Gastrocnemius medialis (tissue), 4 donors: Measurements from ENCODE around the gene PPIB. TPM values are rescaled to one million over a fixed set of nuclear protein-coding genes. Genes with fewer than 3 reads are reported as not detected.

Experiments
- ATAC-seq, 2 donors: fragments of 150-250 bp; one replicate each; pipeline ENCODE4 v1.9.1; 2016
- DNase-seq, 2 donors: peaks; one replicate each; pipeline ENCODE4 v3.0.0-alpha.2; 2019
- H3K27ac ChIP-seq, 4 donors: fragments of 200-600 bp; sonication (generic); 1 replicate in 1 of 4; 2 replicates in 3 of 4; pipeline ENCODE4 v1.5.1; 2016 to 2018; ENCODE audit warnings: mild to moderate bottlenecking in 2 of 4, moderate library complexity in 1 of 4
- H3K27me3 ChIP-seq, 3 donors: fragments of 200-600 bp; sonication (generic) in 2 of 3; 1 replicate in 1 of 3; 2 replicates in 2 of 3; pipeline versions ENCODE4 v1.5.1 to v1.6.0; 2016 to 2019; ENCODE audit warnings: mild to moderate bottlenecking in 1 of 3, moderate library complexity in 1 of 3
- H3K36me3 ChIP-seq, 2 donors: fragments of 200-600 bp; sonication (generic) in 1 of 2; one replicate each; pipeline ENCODE4 v1.5.1; 2017 to 2018
- H3K4me1 ChIP-seq, 2 donors: fragments of 200-600 bp; sonication (generic) in 1 of 2; one replicate each; pipeline ENCODE4 v1.5.1; 2016 to 2017; ENCODE audit warnings: mild to moderate bottlenecking in 2 of 2
- H3K4me3 ChIP-seq, 4 donors: fragments of 200-600 bp; sonication (generic) in 3 of 4; 1 replicate in 1 of 4; 2 replicates in 3 of 4; pipeline ENCODE4 v1.5.1; 2016 to 2019; ENCODE audit warnings: mild to moderate bottlenecking in 2 of 4
- H3K9me3 ChIP-seq, 3 donors: fragments of 200-600 bp; sonication (generic) in 2 of 3; 1 replicate in 1 of 3; 2 replicates in 2 of 3; pipeline ENCODE4 v1.5.1; 2016 to 2019
- POLR2A ChIP-seq, 2 donors: fragments of 450-650 bp; IDR thresholded peaks; one replicate each; pipeline ENCODE4 v1.6.1; 2017; ENCODE audit warnings: antibody characterized with exemption in 2 of 2, mild to moderate bottlenecking in 2 of 2, moderate library complexity in 2 of 2
- in situ Hi-C, 4 donors: fragments of 200-750 bp; cut with MboI; loops; one replicate each; pipeline versions ENCODE4 v1.15.0 to v1.8.0; 2017; ENCODE audit warnings: low sequenced_read_pairs in 4 of 4
- intact Hi-C: fragments of 100-400 bp; cut with DNase I; formaldehyde crosslinking; loops from one replicate; pipeline ENCODE4 v1.15.1; 2023; ENCODE audit warnings: low total_unique reads
- total RNA-seq, 4 donors: library from RNA; depleted of rRNA; stranded (reverse); fragments of >200 nt; gene quantifications; one replicate each; pipeline versions ENCODE4 v1.1.0 to v1.2.3, GENCODE V29; 2016
- TF ChIP-seq, protein P1 (sequence below), 5 experiments: fragments of 450-650 bp in 3 of 5; fragments of 200-600 bp in 2 of 5; sonication (generic) in 2 of 5; IDR thresholded peaks in 4 of 5; conservative IDR thresholded peaks in 1 of 5; 1 replicate in 4 of 5; 2 replicates in 1 of 5; pipeline ENCODE4 v1.5.1; 2016 to 2019; ENCODE audit warnings: antibody characterized with exemption in 5 of 5, mild to moderate bottlenecking in 3 of 5, moderate library complexity in 3 of 5

The PPIB gene
- total RNA-seq, 4 donors from 2014 or later: 26.8 to 78.5 (median 40.2) TPM

DNA sequence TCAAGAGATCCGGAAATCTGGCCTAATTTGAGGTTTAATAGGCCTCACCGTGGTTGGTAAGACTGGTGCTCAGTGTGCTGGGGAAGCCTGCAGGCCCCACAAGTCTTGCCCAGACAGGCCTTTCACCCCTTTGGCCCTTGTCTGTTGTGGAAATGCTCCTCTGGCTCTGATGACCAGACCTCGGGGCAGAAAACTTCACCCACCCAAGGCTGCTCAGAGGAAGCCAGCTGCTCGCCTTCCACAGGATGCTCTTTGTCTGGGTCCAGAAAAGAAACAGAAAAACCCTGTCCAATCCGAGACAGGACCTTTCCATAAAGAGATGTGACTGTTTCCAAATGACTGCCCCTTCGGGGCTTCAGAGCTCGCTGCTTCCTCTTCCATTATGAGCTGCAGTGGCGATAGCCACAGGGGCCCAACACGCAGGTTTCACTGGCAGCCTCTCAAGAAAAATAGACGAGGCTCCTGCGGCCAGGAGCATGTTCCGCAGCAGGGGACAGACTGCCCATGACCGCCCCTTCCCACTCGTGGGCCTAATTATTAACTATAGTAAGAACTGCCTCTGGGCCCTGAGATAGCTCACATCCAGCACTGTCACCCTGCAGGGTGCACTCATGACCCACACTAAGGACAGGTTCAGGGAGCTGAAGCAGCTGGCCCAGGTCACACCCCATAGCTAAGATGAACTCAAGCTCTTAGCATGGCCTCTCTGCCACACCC lies 18.1 kb downstream of the PPIB start:
- H3K36me3 ChIP-seq: peaks cover 0 to 33% of the 10 kb centered on the region in 2 donors
- DNase-seq (no peak), ATAC-seq (no peak)
- TF ChIP-seq POLR2A (IDR thresholded peaks at IDR 0.05): no peak
- TF ChIP-seq, protein P1, sequence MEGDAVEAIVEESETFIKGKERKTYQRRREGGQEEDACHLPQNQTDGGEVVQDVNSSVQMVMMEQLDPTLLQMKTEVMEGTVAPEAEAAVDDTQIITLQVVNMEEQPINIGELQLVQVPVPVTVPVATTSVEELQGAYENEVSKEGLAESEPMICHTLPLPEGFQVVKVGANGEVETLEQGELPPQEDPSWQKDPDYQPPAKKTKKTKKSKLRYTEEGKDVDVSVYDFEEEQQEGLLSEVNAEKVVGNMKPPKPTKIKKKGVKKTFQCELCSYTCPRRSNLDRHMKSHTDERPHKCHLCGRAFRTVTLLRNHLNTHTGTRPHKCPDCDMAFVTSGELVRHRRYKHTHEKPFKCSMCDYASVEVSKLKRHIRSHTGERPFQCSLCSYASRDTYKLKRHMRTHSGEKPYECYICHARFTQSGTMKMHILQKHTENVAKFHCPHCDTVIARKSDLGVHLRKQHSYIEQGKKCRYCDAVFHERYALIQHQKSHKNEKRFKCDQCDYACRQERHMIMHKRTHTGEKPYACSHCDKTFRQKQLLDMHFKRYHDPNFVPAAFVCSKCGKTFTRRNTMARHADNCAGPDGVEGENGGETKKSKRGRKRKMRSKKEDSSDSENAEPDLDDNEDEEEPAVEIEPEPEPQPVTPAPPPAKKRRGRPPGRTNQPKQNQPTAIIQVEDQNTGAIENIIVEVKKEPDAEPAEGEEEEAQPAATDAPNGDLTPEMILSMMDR (IDR thresholded peaks at IDR 0.05 in 4 of 5, conservative IDR thresholded peaks at IDR 0.05 in 1 of 5): no peak
- H3K27ac ChIP-seq: no peak overlapping the region
- no peaks in the 10 kb centered on the region for H3K27me3 ChIP-seq
- no peaks in the 10 kb centered on the region for H3K9me3 ChIP-seq
- in situ Hi-C loops (no loop called here), intact Hi-C loops (no loop called here)
- no peaks in the 10 kb centered on the region for H3K4me1 ChIP-seq
- H3K4me3 ChIP-seq: no peak overlapping the region

DNA sequence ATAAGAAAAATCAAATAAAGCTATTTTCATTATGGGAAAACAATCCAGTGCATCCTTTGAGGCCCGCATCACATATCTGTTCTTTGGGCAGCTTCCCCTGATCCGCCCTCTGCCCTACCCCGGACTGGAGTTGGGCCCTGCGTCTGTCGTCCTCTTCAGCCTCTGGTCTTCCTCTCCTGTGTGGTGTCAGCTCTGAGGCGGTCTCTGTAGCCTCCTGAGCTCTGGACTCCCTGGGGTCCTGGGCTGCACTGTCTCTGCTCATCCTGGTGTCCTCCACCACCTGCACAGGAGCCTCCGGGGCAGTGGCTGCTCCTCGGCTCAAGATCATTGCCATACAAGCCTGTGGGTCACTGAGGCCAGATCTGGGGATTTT lies 18.6 kb downstream of the PPIB start:
- H3K36me3 ChIP-seq: peaks cover 0 to 33% of the 10 kb centered on the region in 2 donors
- intact Hi-C loops: no loop called here
- in situ Hi-C loops: no loop called here

DNA sequence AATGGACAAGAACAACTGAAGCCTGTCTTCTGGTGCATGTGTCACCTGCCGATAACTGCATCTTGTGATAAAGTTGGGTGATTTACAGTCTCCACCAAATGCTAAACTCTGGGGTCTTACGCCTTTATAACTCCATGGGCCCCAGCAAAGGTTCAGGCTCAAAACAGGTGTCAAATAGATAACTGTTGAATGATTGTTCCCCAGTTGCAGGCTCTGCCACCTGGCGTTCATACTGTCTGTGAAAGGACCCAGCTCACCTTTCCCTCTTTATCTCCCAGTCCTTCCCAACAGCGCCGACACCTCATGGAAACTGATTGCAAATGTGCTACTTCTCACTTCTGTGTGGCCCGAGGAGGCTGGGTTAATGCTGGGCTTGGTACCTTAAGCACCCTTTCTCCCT lies 19.5 kb downstream of the PPIB start:
- no peaks in the 10 kb centered on the region for H3K4me1 ChIP-seq
- ATAC-seq (no peak), DNase-seq (no peak)
- intact Hi-C loops: no loop called here
- no peaks in the 10 kb centered on the region for H3K9me3 ChIP-seq
- TF ChIP-seq POLR2A (IDR thresholded peaks at IDR 0.05): no peak
- TF ChIP-seq, protein P1 (IDR thresholded peaks at IDR 0.05 in 4 of 5, conservative IDR thresholded peaks at IDR 0.05 in 1 of 5): no peak
- in situ Hi-C loops: no loop called here
- peaks cover 0 to 40% of the 10 kb centered on the region in 2 donors for H3K36me3 ChIP-seq
- no peak overlapping the region for H3K27ac ChIP-seq
- no peaks in the 10 kb centered on the region for H3K27me3 ChIP-seq
- no peak overlapping the region for H3K4me3 ChIP-seq

More for the DNA sequence above, 18.6 kb downstream of the PPIB start:
- H3K4me1 ChIP-seq: no peaks in the 10 kb centered on the region
- TF ChIP-seq, protein P1 (IDR thresholded peaks at IDR 0.05 in 4 of 5, conservative IDR thresholded peaks at IDR 0.05 in 1 of 5): no peak
- TF ChIP-seq POLR2A (IDR thresholded peaks at IDR 0.05): no peak
- no peak for ATAC-seq
- no peaks in the 10 kb centered on the region for H3K27me3 ChIP-seq
- no peak for DNase-seq
- H3K27ac ChIP-seq: no peak overlapping the region
- H3K4me3 ChIP-seq: no peak overlapping the region
- H3K9me3 ChIP-seq: no peaks in the 10 kb centered on the region

DNA sequence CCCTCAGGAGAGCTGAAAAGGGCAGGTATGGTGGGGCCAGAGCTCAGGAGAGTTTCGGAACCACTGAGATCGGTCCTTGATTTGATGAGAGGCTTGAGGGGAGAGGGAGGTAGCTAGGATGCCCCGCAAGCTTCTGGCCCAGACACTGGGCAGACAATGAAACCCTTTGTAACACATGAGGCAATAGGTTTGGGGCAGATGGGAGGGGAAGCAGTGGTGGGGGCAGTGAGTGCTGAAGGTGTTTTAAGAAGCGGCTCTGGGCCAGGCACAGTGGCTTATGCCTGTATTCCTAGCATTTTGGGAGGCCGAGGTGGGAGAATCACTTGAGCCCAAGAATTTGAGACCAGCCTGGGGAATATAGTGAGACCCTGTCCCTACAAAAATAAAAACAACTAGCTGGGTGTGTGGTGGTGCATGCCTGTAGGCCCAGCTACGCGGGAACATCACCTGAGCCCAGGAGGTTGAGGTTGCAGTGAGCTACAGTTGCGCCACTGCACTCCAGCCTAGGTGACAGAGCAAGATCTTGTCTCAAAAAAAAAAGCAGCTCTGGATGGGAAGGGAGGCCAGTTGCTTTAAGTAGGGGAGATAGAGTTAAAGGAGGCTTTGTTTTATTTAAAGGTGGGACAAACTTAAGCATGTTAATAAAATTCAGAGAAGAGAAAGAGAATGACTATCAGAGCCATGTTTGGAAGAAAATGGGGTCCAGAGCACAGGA lies 20.9 kb downstream of the PPIB start:
- no peaks in the 10 kb centered on the region for H3K4me1 ChIP-seq
- ATAC-seq (no peak), DNase-seq (no peak)
- no peaks in the 10 kb centered on the region for H3K27me3 ChIP-seq
- TF ChIP-seq POLR2A (IDR thresholded peaks at IDR 0.05): no peak
- TF ChIP-seq, protein P1 (IDR thresholded peaks at IDR 0.05 in 4 of 5, conservative IDR thresholded peaks at IDR 0.05 in 1 of 5): no peak
- no peak overlapping the region for H3K4me3 ChIP-seq
- intact Hi-C loops: no loop called here
- in situ Hi-C loops: no loop called here
- H3K9me3 ChIP-seq: no peaks in the 10 kb centered on the region
- H3K36me3 ChIP-seq: peaks cover 0 to 52% of the 10 kb centered on the region in 2 donors
- no peak overlapping the region for H3K27ac ChIP-seq
